Measurements from ENCODE around the gene SLFN12.

- TF ChIP-seq POLR2A (IDR thresholded peaks at IDR 0.05) = no peak
- no peak for TF ChIP-seq CTCF (IDR thresholded peaks at IDR 0.05)
Observed at GRCh38 chr17:35476283-35476820, 44.1 kb upstream of the SLFN12 start.
